ENCODE results near the gene GTF2F2. TPM values are rescaled to one million over a fixed set of nuclear protein-coding genes. Genes with fewer than 3 reads are reported as not detected.

Gene GTF2F2
- total RNA-seq, 1 experiment from 2014 or later, result 28.1 TPM

DNA sequence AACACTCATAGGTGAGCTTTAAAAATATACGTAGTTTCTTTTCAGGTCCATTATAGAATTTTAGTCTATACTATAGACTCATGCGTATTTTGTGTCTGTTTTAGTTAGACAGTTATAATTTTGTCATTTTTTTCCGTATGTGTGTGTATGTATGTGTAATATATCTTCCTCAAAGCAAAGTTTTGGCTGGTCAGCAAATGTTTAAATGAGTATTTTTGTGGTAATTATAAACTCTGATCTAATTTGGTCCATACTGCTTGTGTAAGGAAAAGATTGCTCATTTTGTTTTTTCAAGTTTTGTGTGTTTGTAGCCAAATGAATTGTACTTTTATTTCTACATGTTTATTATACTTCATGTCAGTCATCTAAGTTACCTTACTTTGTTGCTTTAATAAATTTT, 60.0 kb downstream of the GTF2F2 start:
- intact Hi-C loops (cut with micrococcal nuclease; ENCODE audit: unreplicated experiment), result no loop called here
- CTCF ChIA-PET, result no interaction called here
- POLR2A ChIA-PET, result no interaction called here

DNA sequence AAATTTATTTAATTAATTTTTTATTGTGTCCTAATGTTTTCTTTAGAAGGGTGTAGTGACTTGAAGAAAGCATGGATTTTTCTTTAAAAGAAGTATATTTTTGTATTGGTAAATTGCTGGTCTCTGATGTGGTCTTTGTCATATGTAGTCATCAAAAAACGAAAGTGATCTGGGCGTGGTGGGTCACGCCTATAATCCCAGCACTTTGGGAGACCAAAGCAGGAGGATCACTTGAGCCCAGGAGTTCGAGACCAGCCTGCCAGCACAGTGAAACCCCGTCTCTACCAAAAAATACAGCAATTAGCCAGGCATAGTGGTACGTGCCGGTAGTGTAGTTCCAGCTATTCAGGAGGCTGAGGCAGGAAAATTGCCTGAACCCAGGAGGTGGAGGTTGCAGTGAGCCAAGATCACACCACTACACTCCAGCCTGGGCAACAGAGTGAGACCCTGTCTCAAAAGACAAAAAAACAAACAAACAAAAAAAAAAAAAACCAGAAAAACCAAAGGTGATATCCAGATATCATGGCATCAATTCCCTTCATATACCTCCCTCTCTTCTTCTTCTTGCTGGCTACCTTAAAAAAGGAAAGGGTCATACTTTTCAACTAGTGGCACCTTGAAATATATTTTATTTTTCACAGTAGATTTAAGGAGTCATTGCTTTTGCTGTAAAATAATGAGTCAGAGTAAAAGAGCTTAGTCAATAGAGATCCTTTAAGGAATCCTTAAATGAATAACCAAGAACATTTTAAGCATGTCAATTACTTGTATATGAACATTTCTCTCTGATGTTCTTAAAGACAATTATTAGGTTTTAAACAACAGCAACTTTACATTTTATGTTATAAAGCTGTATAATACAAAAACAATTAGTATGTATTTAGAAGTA, 60.6 kb downstream of the GTF2F2 start:
- BruUV-seq (replicated peaks), result no TSS peak
- H3K9me3 ChIP-seq, result no peaks in the 10 kb centered on the region
- no peaks in the 10 kb centered on the region for H3K27me3 Mint-ChIP-seq (ENCODE audit: insufficient read depth, unreplicated experiment)

More for the DNA sequence above, 60.0 kb downstream of the GTF2F2 start:
- no peak overlapping the region for H3K4me3 Mint-ChIP-seq (ENCODE audit: unreplicated experiment)
- Histone ChIP-seq H3K27me3 (replicated peaks; ENCODE audit: control insufficient read depth, insufficient read depth, low read length) (no peaks in the 10 kb centered on the region), H3K36me3 (ENCODE audit: control insufficient read depth, insufficient read depth, low read length) (no peaks in the 10 kb centered on the region), H3K4me3 (ENCODE audit: low read depth, low read length) (no peak overlapping the region), H3K4me1 (peaks cover 19% of the 10 kb centered on the region), H3K9me3 (no peaks in the 10 kb centered on the region)
- H3K27me3 Mint-ChIP-seq (ENCODE audit: insufficient read depth, unreplicated experiment), result no peaks in the 10 kb centered on the region
- no TSS peak for BruUV-seq (replicated peaks)
- H3K27ac Mint-ChIP-seq (ENCODE audit: unreplicated experiment), result no peak overlapping the region
- peaks cover 21% of the 10 kb centered on the region for H3K4me1 Mint-ChIP-seq (ENCODE audit: low read depth, unreplicated experiment)
- TF ChIP-seq, protein P1, sequence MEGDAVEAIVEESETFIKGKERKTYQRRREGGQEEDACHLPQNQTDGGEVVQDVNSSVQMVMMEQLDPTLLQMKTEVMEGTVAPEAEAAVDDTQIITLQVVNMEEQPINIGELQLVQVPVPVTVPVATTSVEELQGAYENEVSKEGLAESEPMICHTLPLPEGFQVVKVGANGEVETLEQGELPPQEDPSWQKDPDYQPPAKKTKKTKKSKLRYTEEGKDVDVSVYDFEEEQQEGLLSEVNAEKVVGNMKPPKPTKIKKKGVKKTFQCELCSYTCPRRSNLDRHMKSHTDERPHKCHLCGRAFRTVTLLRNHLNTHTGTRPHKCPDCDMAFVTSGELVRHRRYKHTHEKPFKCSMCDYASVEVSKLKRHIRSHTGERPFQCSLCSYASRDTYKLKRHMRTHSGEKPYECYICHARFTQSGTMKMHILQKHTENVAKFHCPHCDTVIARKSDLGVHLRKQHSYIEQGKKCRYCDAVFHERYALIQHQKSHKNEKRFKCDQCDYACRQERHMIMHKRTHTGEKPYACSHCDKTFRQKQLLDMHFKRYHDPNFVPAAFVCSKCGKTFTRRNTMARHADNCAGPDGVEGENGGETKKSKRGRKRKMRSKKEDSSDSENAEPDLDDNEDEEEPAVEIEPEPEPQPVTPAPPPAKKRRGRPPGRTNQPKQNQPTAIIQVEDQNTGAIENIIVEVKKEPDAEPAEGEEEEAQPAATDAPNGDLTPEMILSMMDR (IDR thresholded peaks at IDR 0.05; ENCODE audit: insufficient read depth in 1 of 2, low read depth in 1 of 2, low read length in 1 of 2, severe bottlenecking in 1 of 2, unreplicated experiment in 1 of 2), result no peak
- no peaks in the 10 kb centered on the region for H3K36me3 Mint-ChIP-seq (ENCODE audit: insufficient read depth, unreplicated experiment)
- DNase-seq, result no peak
- H3K9me3 Mint-ChIP-seq (ENCODE audit: unreplicated experiment), result no peaks in the 10 kb centered on the region

DNA sequence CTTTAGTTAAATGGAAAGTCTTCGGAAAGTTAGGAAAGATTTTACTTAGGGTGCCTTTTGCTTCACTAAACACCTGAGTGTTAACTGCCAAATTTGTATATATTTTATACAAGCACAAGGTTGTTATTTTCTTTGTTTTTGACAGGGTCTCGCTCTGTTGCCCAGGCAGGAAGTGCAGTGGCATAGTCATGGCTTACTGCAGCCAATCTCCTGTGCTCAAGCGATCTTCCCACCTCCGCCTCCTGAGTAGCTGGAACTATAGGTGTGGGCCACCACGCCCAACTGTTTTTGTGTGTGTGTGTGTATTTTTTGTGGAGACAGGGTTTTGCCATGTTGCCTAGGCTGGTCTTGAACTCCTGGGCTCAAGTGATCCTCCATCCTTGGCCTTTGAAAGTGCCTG, 64.4 kb downstream of the GTF2F2 start:
- TF ChIP-seq, protein P1 (IDR thresholded peaks at IDR 0.05; ENCODE audit: insufficient read depth in 1 of 2, low read depth in 1 of 2, low read length in 1 of 2, severe bottlenecking in 1 of 2, unreplicated experiment in 1 of 2), result no peak
- intact Hi-C loops (cut with micrococcal nuclease; ENCODE audit: unreplicated experiment), result no loop called here
- Mint-ChIP-seq H3K9me3 (ENCODE audit: unreplicated experiment) (no peaks in the 10 kb centered on the region), H3K4me1 (ENCODE audit: low read depth, unreplicated experiment) (peaks cover 1% of the 10 kb centered on the region), H3K27ac (ENCODE audit: unreplicated experiment) (no peak overlapping the region), H3K4me3 (ENCODE audit: unreplicated experiment) (no peak overlapping the region), H3K36me3 (ENCODE audit: insufficient read depth, unreplicated experiment) (peaks cover 8% of the 10 kb centered on the region), H3K27me3 (ENCODE audit: insufficient read depth, unreplicated experiment) (no peaks in the 10 kb centered on the region)
- ChIA-PET POLR2A (interaction anchor here (0.6 kb wide), 1 partner anchor 180 kb away, joined by 3 read pairs; no protein-coding TSS in a partner anchor), CTCF (no interaction called here)
- no peak for DNase-seq
- H3K9me3 ChIP-seq, result no peaks in the 10 kb centered on the region
- H3K27me3 ChIP-seq (replicated peaks; ENCODE audit: control insufficient read depth, insufficient read depth, low read length), result no peaks in the 10 kb centered on the region
- no peaks in the 10 kb centered on the region for H3K36me3 ChIP-seq (ENCODE audit: control insufficient read depth, insufficient read depth, low read length)
- no TSS peak for BruUV-seq (replicated peaks)
- H3K4me3 ChIP-seq (ENCODE audit: low read depth, low read length), result no peak overlapping the region
- H3K4me1 ChIP-seq, result peaks cover 7% of the 10 kb centered on the region

More for the DNA sequence above, 60.6 kb downstream of the GTF2F2 start:
- Histone ChIP-seq H3K4me1 (peaks cover 19% of the 10 kb centered on the region), H3K4me3 (ENCODE audit: low read depth, low read length) (no peak overlapping the region), H3K36me3 (ENCODE audit: control insufficient read depth, insufficient read depth, low read length) (no peaks in the 10 kb centered on the region), H3K27me3 (replicated peaks; ENCODE audit: control insufficient read depth, insufficient read depth, low read length) (no peaks in the 10 kb centered on the region)
- Mint-ChIP-seq H3K9me3 (ENCODE audit: unreplicated experiment) (no peaks in the 10 kb centered on the region), H3K27ac (ENCODE audit: unreplicated experiment) (no peak overlapping the region), H3K4me1 (ENCODE audit: low read depth, unreplicated experiment) (peaks cover 21% of the 10 kb centered on the region), H3K4me3 (ENCODE audit: unreplicated experiment) (no peak overlapping the region), H3K36me3 (ENCODE audit: insufficient read depth, unreplicated experiment) (no peaks in the 10 kb centered on the region)
- CTCF ChIA-PET, result no interaction called here
- intact Hi-C loops (cut with micrococcal nuclease; ENCODE audit: unreplicated experiment), result no loop called here
- TF ChIP-seq, protein P1 (IDR thresholded peaks at IDR 0.05; ENCODE audit: insufficient read depth in 1 of 2, low read depth in 1 of 2, low read length in 1 of 2, severe bottlenecking in 1 of 2, unreplicated experiment in 1 of 2), result no peak
- POLR2A ChIA-PET, result no interaction called here
- DNase-seq, result no peak

Data from Caco-2 (cell line).